Activated CD4-positive, alpha-beta T cell treated with anti-CD3 and anti-CD28 coated beads, Interleukin-10, Interleukin-2, amounts not matched to agents 100 ng/mL and 50 ng/mL, durations not matched to agents 16 hours and 8 hours (primary cell): ENCODE data around the gene C6orf58.

Experiments
- DNase-seq: peaks from one replicate; pipeline ENCODE4 v3.0.0-alpha.2; 2020

Gene C6orf58

GRCh38 chr6:127576874-127577273 is at the start of gene C6orf58:
Gene C6orf58, plus strand, starts transcription at chr6:127577174. Its CDS starts 12 bp downstream, at chr6:127577186.
- DNase-seq: no peak

- no peak for DNase-seq
Observed at GRCh38 chr6:127533011-127533410, 44.0 kb upstream of the C6orf58 start.

GRCh38 chr6:127533736-127534135 is 43.2 kb upstream of the C6orf58 start:
- DNase-seq: no peak

GRCh38 chr6:127538750-127539264 is 38.2 kb upstream of the C6orf58 start:
- DNase-seq: no peak

- DNase-seq: peak; percentile 13
Observed at GRCh38 chr6:127539272-127539671, 37.7 kb upstream of the C6orf58 start.

GRCh38 chr6:127547215-127547614 is 29.8 kb upstream of the C6orf58 start:
- DNase-seq: peak; percentile 27

- no peak for DNase-seq
Observed at GRCh38 chr6:127547904-127548649, 28.9 kb upstream of the C6orf58 start.

GRCh38 chr6:127550403-127550802 is 26.6 kb upstream of the C6orf58 start:
- no peak for DNase-seq

GRCh38 chr6:127554435-127555006 is 22.5 kb upstream of the C6orf58 start:
- peak; percentile 55 for DNase-seq

GRCh38 chr6:127561660-127562059 is 15.3 kb upstream of the C6orf58 start:
- no peak for DNase-seq

- no peak for DNase-seq
Observed at GRCh38 chr6:127564761-127565160, 12.2 kb upstream of the C6orf58 start.

- no peak for DNase-seq
Observed at GRCh38 chr6:127566119-127566518, 10.9 kb upstream of the C6orf58 start.

GRCh38 chr6:127566651-127567050 is 10.3 kb upstream of the C6orf58 start:
- no peak for DNase-seq

GRCh38 chr6:127567476-127567875 is 9.5 kb upstream of the C6orf58 start:
- DNase-seq: no peak

- peak; percentile 59 for DNase-seq
Observed at GRCh38 chr6:127570739-127571389, 6.1 kb upstream of the C6orf58 start.

GRCh38 chr6:127578900-127579299 is 1.9 kb downstream of the C6orf58 start:
- peak; percentile 34 for DNase-seq

- no peak for DNase-seq
Observed at GRCh38 chr6:127581576-127581975, 4.6 kb downstream of the C6orf58 start.

- DNase-seq: peak; percentile 17
Observed at GRCh38 chr6:127582777-127583462, 5.9 kb downstream of the C6orf58 start.

GRCh38 chr6:127585123-127585522 is 8.1 kb downstream of the C6orf58 start:
- no peak for DNase-seq

- DNase-seq: no peak
Observed at GRCh38 chr6:127586372-127586771, 9.4 kb downstream of the C6orf58 start.

- no peak for DNase-seq
Observed at GRCh38 chr6:127587875-127588274, 10.9 kb downstream of the C6orf58 start.

- no peak for DNase-seq
Observed at GRCh38 chr6:127589135-127589534, 12.2 kb downstream of the C6orf58 start.

GRCh38 chr6:127590344-127590743 is 13.4 kb downstream of the C6orf58 start:
- DNase-seq: no peak
